HepG2 (cell line): ENCODE data around the gene TMEM9. TPM values are rescaled to one million over a fixed set of nuclear protein-coding genes. Genes with fewer than 3 reads are reported as not detected.

Experiments used
- ATAC-seq: fragments of 200-7000 bp; cut with Tn5 transposase; 3 replicates; pipeline ENCODE4 v1.9.1; 2020; ENCODE audit warnings: mild to moderate bottlenecking, moderate library complexity
- BruUV-seq: library from RNA; stranded (reverse); fragments of 400-500 nt; replicated peaks from 2 replicates; lab custom pipeline; 2021; lab: Mats Ljungman, UMichigan
- CTCF ChIA-PET: fragments of 300-600 bp; formaldehyde crosslinking; extraction: SDS; loops from one replicate; lab custom pipeline; 2021; ENCODE audit warnings: low total read pairs, inconsistent platforms, low intra/inter-chr PET ratio; lab: Yijun Ruan, JAX
- POLR2A ChIA-PET: fragments of 350-600 bp; sonication (Branson Sonifier 250); formaldehyde crosslinking; loops from one replicate; lab custom pipeline; 2020; ENCODE audit warnings: antibody characterized with exemption, inconsistent platforms; lab: Yijun Ruan, JAX
- DNase-seq: peaks from one replicate; pipeline ENCODE4 v3.0.0-alpha.2; 2015; ENCODE audit warnings: low spot score
- FAIRE-seq: peaks from 3 replicates; lab custom pipeline; 2011; peaks lifted over from hg19 to GRCh38; lab: Jason Lieb, UNC
- H2AFZ ChIP-seq: one replicate; pipeline ENCODE4 v1.6.1; 2011; ENCODE audit warnings: low read length, inconsistent platforms
- H3K27ac ChIP-seq: fragments of 300-600 bp; 3 replicates; pipeline ENCODE4 v1.8.0; 2011; ENCODE audit warnings: mixed run types, mild to moderate bottlenecking, mixed read lengths, low read length, inconsistent platforms; ENCODE audit not compliant: insufficient read depth; ENCODE audit errors: extremely low read length
- H3K27me3 ChIP-seq, 2 experiments: fragments of 200-600 bp in 1 of 2; 2 replicates in 1 of 2; 3 replicates in 1 of 2; pipeline versions ENCODE4 v1.6.0 to v1.8.0; 2011; ENCODE audit warnings: low read length in 2 of 2, mild to moderate bottlenecking in 2 of 2, moderate library complexity in 2 of 2, inconsistent platforms in 1 of 2; ENCODE audit not compliant: insufficient read depth in 2 of 2, control insufficient read depth in 1 of 2
- H3K36me3 ChIP-seq, 2 experiments: fragments of 200-600 bp in 1 of 2; replicated peaks in 1 of 2; 2 replicates in 1 of 2; 3 replicates in 1 of 2; pipeline versions ENCODE4 v1.5.1 to v1.8.0; 2011; ENCODE audit warnings: low read length in 2 of 2, inconsistent platforms in 1 of 2; ENCODE audit not compliant: insufficient read depth in 2 of 2, control insufficient read depth in 1 of 2
- H3K4me1 ChIP-seq: 2 replicates; pipeline ENCODE4 v1.5.1; 2012; ENCODE audit warnings: low read length, inconsistent platforms; ENCODE audit not compliant: insufficient read depth
- H3K4me2 ChIP-seq: 2 replicates; pipeline ENCODE4 v1.6.0; 2011; ENCODE audit warnings: low read depth, low read length, inconsistent platforms
- H3K4me3 ChIP-seq, 3 experiments: fragments of 200-600 bp in 1 of 3; sonication (generic), shearing (Covaris generic) in 1 of 3; replicated peaks in 1 of 3; 2 replicates each; pipeline ENCODE4 v1.5.1; 2011 to 2016; ENCODE audit warnings: low read length in 3 of 3, inconsistent platforms in 2 of 3, low read depth in 2 of 3, mild to moderate bottlenecking in 2 of 3, control low read depth in 1 of 3, mixed read lengths in 1 of 3; ENCODE audit not compliant: insufficient read depth in 1 of 3
- H3K79me2 ChIP-seq: one replicate; pipeline ENCODE4 v1.6.1; 2011; ENCODE audit warnings: low read length, inconsistent platforms; ENCODE audit not compliant: insufficient read depth
- H3K9ac ChIP-seq: 2 replicates; pipeline ENCODE4 v1.6.0; 2011; ENCODE audit warnings: mild to moderate bottlenecking, low read depth, low read length, inconsistent platforms; ENCODE audit not compliant: insufficient read depth
- H3K9me3 ChIP-seq: 2 replicates; pipeline ENCODE4 v1.5.1; 2012; ENCODE audit warnings: mild to moderate bottlenecking, low read length
- H4K20me1 ChIP-seq: 2 replicates; pipeline ENCODE4 v1.6.0; 2011; ENCODE audit warnings: inconsistent platforms, mild to moderate bottlenecking, low read length, moderate library complexity; ENCODE audit not compliant: insufficient read depth
- ASH2L ChIP-seq: fragments of 300-600, 200-600 bp; sonication (generic); IDR thresholded peaks from 2 replicates; pipeline ENCODE4 v1.7.0; 2017; ENCODE audit warnings: low read depth, mild to moderate bottlenecking, moderate library complexity, mixed read lengths, low read length; ENCODE audit not compliant: insufficient read length
- ATRX ChIP-seq: sonication (generic); formaldehyde crosslinking; IDR thresholded peaks from 2 replicates; pipeline ENCODE4 v1.4.0; 2020; ENCODE audit warnings: missing genetic modification reagents, borderline replicate concordance
- GFI1 ChIP-seq: sonication (generic); formaldehyde crosslinking; IDR thresholded peaks from 2 replicates; pipeline ENCODE4 v1.5.0; 2020; ENCODE audit warnings: missing genetic modification reagents, mild to moderate bottlenecking, borderline replicate concordance
- GZF1 ChIP-seq: sonication (generic); formaldehyde crosslinking; IDR thresholded peaks from 2 replicates; pipeline ENCODE4 v1.5.1; 2020; ENCODE audit warnings: mild to moderate bottlenecking, missing genetic modification reagents
- NRL ChIP-seq: sonication (generic); formaldehyde crosslinking; IDR thresholded peaks from 2 replicates; pipeline ENCODE4 v1.5.0; 2020; ENCODE audit warnings: missing genetic modification reagents, mild to moderate bottlenecking, moderate library complexity, borderline replicate concordance
- RBM39 ChIP-seq: fragments of 200-400 bp; formaldehyde crosslinking; IDR thresholded peaks from one replicate; pipeline ENCODE4 v1.6.1; 2018; ENCODE audit warnings: antibody characterized with exemption, mild to moderate bottlenecking, low read depth, low read length; ENCODE audit not compliant: poor library complexity, severe bottlenecking
- WGBS: methylation state at CpG from one replicate; pipeline ENCODE4 v1.1.6; 2017; ENCODE audit warnings: low lambda C conversion rate; 5-methylcytosine and 5-hydroxymethylcytosine counted together
- in situ Hi-C: cut with HindIII; loops from 2 replicates; pipeline ENCODE4 v1.10.0; 2017; ENCODE audit warnings: low pct_unique_long_range_greater_than_20kb; ENCODE audit not compliant: extremely low pct_ligation_motif_present
- intact Hi-C: fragments of 100-400 bp; cut with micrococcal nuclease; formaldehyde crosslinking; loops from one replicate; pipeline ENCODE4 v1.10.0; 2022; ENCODE audit not compliant: unreplicated experiment
- polyA plus RNA-seq, 8 experiments: library from polyadenylated mRNA; depleted of rRNA in 3 of 8; stranded (reverse) in 7 of 8; unstranded in 1 of 8; fragments of >200 nt; fragmentation: Illumina TruSeq in 4 of 8; extraction: Trizol in 4 of 8; gene quantifications; 2 replicates each; pipeline versions ENCODE4 v1.2.1 to v1.2.3, GENCODE V29; 2011 to 2016; ENCODE audit warnings: low read depth in 4 of 8, missing spikeins in 1 of 8, mixed read lengths in 1 of 8; ENCODE audit not compliant: insufficient read depth in 1 of 8
- total RNA-seq, 5 experiments: library from RNA; depleted of rRNA; stranded (reverse); fragments of >200 nt; fragmentation: Illumina TruSeq; extraction: Trizol; gene quantifications; 2 replicates each; pipeline ENCODE4 v1.2.3, GENCODE V29; 2016; ENCODE audit warnings: low read depth in 1 of 5
- TF ChIP-seq, protein P1 (sequence below): IDR thresholded peaks from 2 replicates; pipeline ENCODE4 v1.6.1; 2016; ENCODE audit warnings: missing compliant biosample characterization, missing genetic modification reagents, borderline replicate concordance
- TF ChIP-seq, protein P2 (sequence below): sonication (generic); formaldehyde crosslinking; IDR thresholded peaks from 2 replicates; pipeline ENCODE4 v1.8.0; 2022; ENCODE audit warnings: missing genetic modification reagents, mild to moderate bottlenecking, inconsistent platforms, borderline replicate concordance

The TMEM9 gene
- total and polyA plus RNA-seq, 2 of the 13 experiments (the other 11 are each of a cell fraction or from before 2014, with no cell fraction given): 60.9 to 102 TPM

- H3K27ac ChIP-seq: no peak overlapping the region
- no peak overlapping the region for H3K4me2 ChIP-seq
- ChIA-PET CTCF (interaction anchor here (2.2 kb wide), 1 partner anchor 34 kb away, joined by 16 read pairs; no protein-coding TSS in a partner anchor), POLR2A (no interaction called here)
- no peak overlapping the region for H3K4me3 ChIP-seq
- 0% methylated on average over 1 of the region's 5 CpGs for WGBS
- no peaks in the 10 kb centered on the region for H3K36me3 ChIP-seq
- no peak overlapping the region for H2AFZ ChIP-seq
- H3K9ac ChIP-seq: no peak overlapping the region
- H3K9me3 ChIP-seq: no peaks in the 10 kb centered on the region
- H3K4me1 ChIP-seq: peaks cover 17% of the 10 kb centered on the region
- FAIRE-seq (no peak), ATAC-seq (no peak), DNase-seq (no peak)
- H4K20me1 ChIP-seq: no peaks in the 10 kb centered on the region
- no peak for TF ChIP-seq GFI1
- TF ChIP-seq RBM39: no peak
- TF ChIP-seq ASH2L: no peak
- no peak for TF ChIP-seq NRL (CRISPR knock-in tag)
- no peak for TF ChIP-seq ATRX
- TF ChIP-seq, protein P1, sequence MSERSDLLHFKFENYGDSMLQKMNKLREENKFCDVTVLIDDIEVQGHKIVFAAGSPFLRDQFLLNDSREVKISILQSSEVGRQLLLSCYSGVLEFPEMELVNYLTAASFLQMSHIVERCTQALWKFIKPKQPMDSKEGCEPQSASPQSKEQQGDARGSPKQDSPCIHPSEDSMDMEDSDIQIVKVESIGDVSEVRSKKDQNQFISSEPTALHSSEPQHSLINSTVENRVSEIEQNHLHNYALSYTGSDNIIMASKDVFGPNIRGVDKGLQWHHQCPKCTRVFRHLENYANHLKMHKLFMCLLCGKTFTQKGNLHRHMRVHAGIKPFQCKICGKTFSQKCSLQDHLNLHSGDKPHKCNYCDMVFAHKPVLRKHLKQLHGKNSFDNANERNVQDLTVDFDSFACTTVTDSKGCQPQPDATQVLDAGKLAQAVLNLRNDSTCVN (CRISPR knock-in tag): no peak
- no peak for TF ChIP-seq GZF1 (CRISPR knock-in tag)
- TF ChIP-seq, protein P2, sequence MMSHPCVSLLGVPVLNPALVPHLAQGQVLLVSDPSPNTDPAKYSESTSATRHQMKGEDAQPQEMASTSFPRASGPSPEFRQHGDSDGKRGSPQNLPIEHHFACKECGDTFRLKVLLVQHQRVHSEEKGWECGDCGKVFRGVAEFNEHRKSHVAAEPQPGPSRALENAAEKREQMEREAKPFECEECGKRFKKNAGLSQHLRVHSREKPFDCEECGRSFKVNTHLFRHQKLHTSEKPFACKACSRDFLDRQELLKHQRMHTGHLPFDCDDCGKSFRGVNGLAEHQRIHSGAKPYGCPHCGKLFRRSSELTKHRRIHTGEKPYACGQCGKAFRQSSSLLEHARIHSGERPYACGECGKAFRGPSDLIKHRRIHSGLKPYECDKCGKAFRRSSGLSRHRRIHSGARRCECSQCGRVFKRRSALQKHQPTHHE (CRISPR knock-in tag): no peak
- H3K79me2 ChIP-seq: no peaks in the 10 kb centered on the region
- in situ Hi-C loops (no loop called here), intact Hi-C loops (no loop called here)
- BruUV-seq: no TSS peak
- H3K27me3 ChIP-seq: peaks cover 1 to 51% of the 10 kb centered on the region in 2 experiments; a peak in 3 of 5 replicates
Measured at GRCh38 chr1:201183753-201184152, 29.5 kb upstream of the TMEM9 start.
